SK-N-SH treated with all-trans-retinoic acid at 6 μM for 48 hours (cell line): ENCODE results near the gene ADPRM.
"Not testable (repeated sequence)": the region's sequence is repeated elsewhere in the genome, so short reads cannot be mapped to it uniquely, and the experiment has no call there.

ENCODE experiments used
- ARNTL ChIP-seq: fragments of 450-650 bp; formaldehyde crosslinking; IDR thresholded peaks from 2 replicates; pipeline ENCODE4 v1.5.0; 2020; ENCODE audit warnings: low read depth, mild to moderate bottlenecking, moderate library complexity, borderline replicate concordance
- BACH2 ChIP-seq: fragments of 250-450 bp; sonication (Bioruptor Pico); IDR thresholded peaks from 2 replicates; pipeline ENCODE4 v1.9.0; 2021; ENCODE audit warnings: mild to moderate bottlenecking, borderline replicate concordance
- GLIS3 ChIP-seq: fragments of 250-450 bp; sonication (Bioruptor Pico); IDR thresholded peaks from 2 replicates; pipeline ENCODE4 v1.5.0; 2020; ENCODE audit warnings: mild to moderate bottlenecking, moderate library complexity
- ISL1 ChIP-seq: fragments of 250-450 bp; sonication (Bioruptor Pico); IDR thresholded peaks from 2 replicates; pipeline ENCODE4 v2.1.2; 2022; ENCODE audit warnings: mild to moderate bottlenecking, moderate library complexity
- OSR1 ChIP-seq: fragments of 250-450 bp; sonication (Bioruptor Pico); IDR thresholded peaks from 2 replicates; pipeline ENCODE4 v1.8.0; 2022; ENCODE audit warnings: moderate library complexity, mild to moderate bottlenecking, inconsistent platforms
- POU6F1 ChIP-seq: fragments of 250-450 bp; sonication (Bioruptor Pico); IDR thresholded peaks from 2 replicates; pipeline ENCODE4 v1.8.0; 2021; ENCODE audit warnings: low read depth, mild to moderate bottlenecking, moderate library complexity, borderline replicate concordance
- RARB ChIP-seq: fragments of 250-450 bp; sonication (Bioruptor Pico); IDR thresholded peaks from 2 replicates; pipeline ENCODE4 v1.8.0; 2021; ENCODE audit warnings: mild to moderate bottlenecking, moderate library complexity
- ZFP3 ChIP-seq: fragments of 250-450 bp; sonication (Bioruptor Pico); IDR thresholded peaks from 2 replicates; pipeline ENCODE4 v1.5.0; 2020; ENCODE audit warnings: mild to moderate bottlenecking, moderate library complexity
- ZNF565 ChIP-seq: fragments of 450-650 bp; formaldehyde crosslinking; conservative IDR thresholded peaks from 2 replicates; pipeline ENCODE4 v1.5.0; 2020; ENCODE audit warnings: low read depth, mild to moderate bottlenecking, moderate library complexity
- ZNF70 ChIP-seq: fragments of 450-650 bp; formaldehyde crosslinking; IDR thresholded peaks from 2 replicates; pipeline ENCODE4 v1.5.0; 2020; ENCODE audit warnings: mild to moderate bottlenecking, moderate library complexity
- TF ChIP-seq, protein P1 (sequence below): fragments of 250-450 bp; sonication (Bioruptor Pico); IDR thresholded peaks from 2 replicates; pipeline ENCODE4 v1.8.0; 2020; ENCODE audit warnings: mild to moderate bottlenecking, moderate library complexity, borderline replicate concordance
- TF ChIP-seq, protein P2 (sequence below): fragments of 250-450 bp; sonication (Bioruptor Pico); IDR thresholded peaks from 2 replicates; pipeline ENCODE4 v1.5.0; 2020; ENCODE audit warnings: mild to moderate bottlenecking, moderate library complexity
- TF ChIP-seq, protein P3 (sequence below): fragments of 250-450 bp; sonication (Bioruptor Pico); IDR thresholded peaks from 2 replicates; pipeline ENCODE4 v1.5.1; 2020; ENCODE audit warnings: low read depth, mild to moderate bottlenecking, moderate library complexity

- TF ChIP-seq RARB (CRISPR knock-in tag); OSR1 (CRISPR knock-in tag); ARNTL (CRISPR knock-in tag); GLIS3 (CRISPR knock-in tag); ZFP3; BACH2; POU6F1 (CRISPR knock-in tag); ISL1 (CRISPR knock-in tag); ZNF70; ZNF565: not testable (repeated sequence)
- TF ChIP-seq, protein P1, sequence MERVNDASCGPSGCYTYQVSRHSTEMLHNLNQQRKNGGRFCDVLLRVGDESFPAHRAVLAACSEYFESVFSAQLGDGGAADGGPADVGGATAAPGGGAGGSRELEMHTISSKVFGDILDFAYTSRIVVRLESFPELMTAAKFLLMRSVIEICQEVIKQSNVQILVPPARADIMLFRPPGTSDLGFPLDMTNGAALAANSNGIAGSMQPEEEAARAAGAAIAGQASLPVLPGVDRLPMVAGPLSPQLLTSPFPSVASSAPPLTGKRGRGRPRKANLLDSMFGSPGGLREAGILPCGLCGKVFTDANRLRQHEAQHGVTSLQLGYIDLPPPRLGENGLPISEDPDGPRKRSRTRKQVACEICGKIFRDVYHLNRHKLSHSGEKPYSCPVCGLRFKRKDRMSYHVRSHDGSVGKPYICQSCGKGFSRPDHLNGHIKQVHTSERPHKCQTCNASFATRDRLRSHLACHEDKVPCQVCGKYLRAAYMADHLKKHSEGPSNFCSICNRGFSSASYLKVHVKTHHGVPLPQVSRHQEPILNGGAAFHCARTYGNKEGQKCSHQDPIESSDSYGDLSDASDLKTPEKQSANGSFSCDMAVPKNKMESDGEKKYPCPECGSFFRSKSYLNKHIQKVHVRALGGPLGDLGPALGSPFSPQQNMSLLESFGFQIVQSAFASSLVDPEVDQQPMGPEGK (CRISPR knock-in tag), result not testable (repeated sequence)
- TF ChIP-seq, protein P2, sequence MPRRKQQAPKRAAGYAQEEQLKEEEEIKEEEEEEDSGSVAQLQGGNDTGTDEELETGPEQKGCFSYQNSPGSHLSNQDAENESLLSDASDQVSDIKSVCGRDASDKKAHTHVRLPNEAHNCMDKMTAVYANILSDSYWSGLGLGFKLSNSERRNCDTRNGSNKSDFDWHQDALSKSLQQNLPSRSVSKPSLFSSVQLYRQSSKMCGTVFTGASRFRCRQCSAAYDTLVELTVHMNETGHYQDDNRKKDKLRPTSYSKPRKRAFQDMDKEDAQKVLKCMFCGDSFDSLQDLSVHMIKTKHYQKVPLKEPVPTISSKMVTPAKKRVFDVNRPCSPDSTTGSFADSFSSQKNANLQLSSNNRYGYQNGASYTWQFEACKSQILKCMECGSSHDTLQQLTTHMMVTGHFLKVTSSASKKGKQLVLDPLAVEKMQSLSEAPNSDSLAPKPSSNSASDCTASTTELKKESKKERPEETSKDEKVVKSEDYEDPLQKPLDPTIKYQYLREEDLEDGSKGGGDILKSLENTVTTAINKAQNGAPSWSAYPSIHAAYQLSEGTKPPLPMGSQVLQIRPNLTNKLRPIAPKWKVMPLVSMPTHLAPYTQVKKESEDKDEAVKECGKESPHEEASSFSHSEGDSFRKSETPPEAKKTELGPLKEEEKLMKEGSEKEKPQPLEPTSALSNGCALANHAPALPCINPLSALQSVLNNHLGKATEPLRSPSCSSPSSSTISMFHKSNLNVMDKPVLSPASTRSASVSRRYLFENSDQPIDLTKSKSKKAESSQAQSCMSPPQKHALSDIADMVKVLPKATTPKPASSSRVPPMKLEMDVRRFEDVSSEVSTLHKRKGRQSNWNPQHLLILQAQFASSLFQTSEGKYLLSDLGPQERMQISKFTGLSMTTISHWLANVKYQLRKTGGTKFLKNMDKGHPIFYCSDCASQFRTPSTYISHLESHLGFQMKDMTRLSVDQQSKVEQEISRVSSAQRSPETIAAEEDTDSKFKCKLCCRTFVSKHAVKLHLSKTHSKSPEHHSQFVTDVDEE, result not testable (repeated sequence)
- TF ChIP-seq, protein P3, sequence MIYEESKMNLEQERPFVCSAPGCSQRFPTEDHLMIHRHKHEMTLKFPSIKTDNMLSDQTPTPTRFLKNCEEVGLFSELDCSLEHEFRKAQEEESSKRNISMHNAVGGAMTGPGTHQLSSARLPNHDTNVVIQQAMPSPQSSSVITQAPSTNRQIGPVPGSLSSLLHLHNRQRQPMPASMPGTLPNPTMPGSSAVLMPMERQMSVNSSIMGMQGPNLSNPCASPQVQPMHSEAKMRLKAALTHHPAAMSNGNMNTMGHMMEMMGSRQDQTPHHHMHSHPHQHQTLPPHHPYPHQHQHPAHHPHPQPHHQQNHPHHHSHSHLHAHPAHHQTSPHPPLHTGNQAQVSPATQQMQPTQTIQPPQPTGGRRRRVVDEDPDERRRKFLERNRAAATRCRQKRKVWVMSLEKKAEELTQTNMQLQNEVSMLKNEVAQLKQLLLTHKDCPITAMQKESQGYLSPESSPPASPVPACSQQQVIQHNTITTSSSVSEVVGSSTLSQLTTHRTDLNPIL (CRISPR knock-in tag), result not testable (repeated sequence)
Measured at GRCh38 chr17:10730247-10730646, 32.9 kb downstream of the ADPRM start.
